ENCODE measurements around the gene TMEM238. TPM values are rescaled to one million over a fixed set of nuclear protein-coding genes. Genes with fewer than 3 reads are reported as not detected.

Gene TMEM238
- total RNA-seq, 1 donor from 2014 or later = 7.9 TPM

Other genes starting within 250 kb of the TMEM238 start
- gene TNNT1, start 235.1 kb downstream of the TMEM238 start, total RNA-seq = 0.27 and 1.3 TPM in 2 replicates
- gene TNNI3, start 226.6 kb downstream of the TMEM238 start, total RNA-seq = not detected in 2 replicates
- gene DNAAF3, start 217.7 kb downstream of the TMEM238 start, total RNA-seq = 0.23 and 0.27 TPM in 2 replicates
- gene SYT5, start 204.0 kb downstream of the TMEM238 start, total RNA-seq = 0.23 TPM in 1 of 2 replicates, not detected in the other
- not detected in 2 replicates for gene PTPRH, start 174.8 kb downstream of the TMEM238 start, total RNA-seq
- gene TMEM86B, start 155.5 kb downstream of the TMEM238 start, total RNA-seq = 6.0 and 6.7 TPM in 2 replicates
- 180 and 183 TPM in 2 replicates for gene PPP6R1, start 125.3 kb downstream of the TMEM238 start, total RNA-seq
- 59.0 and 59.3 TPM in 2 replicates for gene HSPBP1, start 104.2 kb downstream of the TMEM238 start, total RNA-seq
- 5.8 and 6.0 TPM in 2 replicates for gene BRSK1, start 100.3 kb downstream of the TMEM238 start, total RNA-seq
- 0.41 and 0.46 TPM in 2 replicates for gene TMEM150B, start 59.0 kb downstream of the TMEM238 start, total RNA-seq
- gene KMT5C, start 44.4 kb downstream of the TMEM238 start, total RNA-seq = 34.3 and 35.3 TPM in 2 replicates
- gene COX6B2, start 29.6 kb downstream of the TMEM238 start, total RNA-seq = 1.8 TPM in 1 of 2 replicates, not detected in the other
- gene GARIN5B, start 21.0 kb downstream of the TMEM238 start, total RNA-seq = not detected in 2 replicates
- gene IL11, start 13.8 kb downstream of the TMEM238 start, total RNA-seq = 0.25 and 0.32 TPM in 2 replicates
- not detected in 2 replicates for gene TMEM190, start 7.5 kb downstream of the TMEM238 start, total RNA-seq
- 2,206 and 2,207 TPM in 2 replicates for gene RPL28, start 1.6 kb upstream of the TMEM238 start, total RNA-seq
- 210 and 220 TPM in 2 replicates for gene UBE2S, start 23.5 kb upstream of the TMEM238 start, total RNA-seq
- not detected in 2 replicates for gene SHISA7, start 59.0 kb upstream of the TMEM238 start, total RNA-seq
- 30.4 and 34.8 TPM in 2 replicates for gene ISOC2, start 77.3 kb upstream of the TMEM238 start, total RNA-seq
- not detected in 2 replicates for gene C19orf85, start 80.5 kb upstream of the TMEM238 start, total RNA-seq
- 8.6 and 9.5 TPM in 2 replicates for gene ZNF628, start 92.3 kb upstream of the TMEM238 start, total RNA-seq
- gene NAT14, start 100.9 kb upstream of the TMEM238 start, total RNA-seq = 20.0 and 20.2 TPM in 2 replicates
- 0.41 and 0.71 TPM in 2 replicates for gene SSC5D, start 104.1 kb upstream of the TMEM238 start, total RNA-seq
- not detected in 2 replicates for gene SBK2, start 152.8 kb upstream of the TMEM238 start, total RNA-seq
- not detected in 2 replicates for gene SBK3, start 161.3 kb upstream of the TMEM238 start, total RNA-seq
- gene ZNF579, start 196.6 kb upstream of the TMEM238 start, total RNA-seq = 8.2 and 10.7 TPM in 2 replicates
- 18.2 and 18.9 TPM in 2 replicates for gene FIZ1, start 215.2 kb upstream of the TMEM238 start, total RNA-seq
- gene ZNF524, start 216.0 kb upstream of the TMEM238 start, total RNA-seq = 18.4 and 19.7 TPM in 2 replicates
- gene ZNF865, start 221.4 kb upstream of the TMEM238 start, total RNA-seq = 13.5 and 13.6 TPM in 2 replicates
- 4.3 and 4.9 TPM in 2 replicates for gene ZNF784, start 240.3 kb upstream of the TMEM238 start, total RNA-seq